ENCODE measurements around the gene HUNK. TPM values are rescaled to one million over a fixed set of nuclear protein-coding genes. Genes with fewer than 3 reads are reported as not detected.

The HUNK gene
- total RNA-seq, 4 donors from 2014 or later, result 0.42 to 3.2 (median 1.0) TPM

GRCh38 chr21:32048353-32048752, 175.5 kb downstream of the HUNK start:
- intact Hi-C loops (cut with DNase I), result no loop called here
- Histone ChIP-seq H3K9me3 (peaks cover 0 to 20% (median 13%) of the 10 kb centered on the region in 4 donors), H3K27me3 (no peaks in the 10 kb centered on the region), H3K4me1 (no peaks in the 10 kb centered on the region), H3K4me3 (no peak overlapping the region), H3K27ac (replicated peaks in 1 of 4) (no peak overlapping the region), H3K36me3 (no peaks in the 10 kb centered on the region)
- 54% methylated on average over 4 of the region's 4 CpGs for WGBS
- no peak for TF ChIP-seq POLR2AphosphoS5 (IDR thresholded peaks at IDR 0.05)
- TF ChIP-seq POLR2A (IDR thresholded peaks at IDR 0.05; ENCODE audit: low read depth), result no peak
- TF ChIP-seq CTCF (IDR thresholded peaks at IDR 0.05), result no peak
- no peak for TF ChIP-seq EP300 (IDR thresholded peaks at IDR 0.05)
- DNase-seq (ENCODE audit: extremely low spot score), result no peak

Other genes starting within 250 kb of the HUNK start
- gene SOD1, start 213.3 kb upstream of the HUNK start, total RNA-seq, result 100 to 1,000 TPM; 185 to 258 (median 222) TPM
- gene SCAF4, start 140.9 kb upstream of the HUNK start, total RNA-seq, result 10 to 100 TPM; 12.1 to 18.8 (median 15.2) TPM